IMR-90 (cell line): Measurements from ENCODE around the gene IMPG2. TPM values are rescaled to one million over a fixed set of nuclear protein-coding genes. Genes with fewer than 3 reads are reported as not detected.

Experiments
- ATAC-seq: fragments of 200-7000 bp; cut with Tn5 transposase; 2 replicates; pipeline ENCODE4 v1.9.1; 2020; ENCODE audit warnings: low read depth, mild to moderate bottlenecking, moderate library complexity
- BruUV-seq: library from RNA; stranded (reverse); fragments of 400-500 nt; replicated peaks from 2 replicates; lab custom pipeline; 2021; lab: Mats Ljungman, UMichigan
- CTCF ChIA-PET: fragments of 300-600 bp; formaldehyde crosslinking; extraction: SDS; loops from one replicate; lab custom pipeline; 2021; ENCODE audit warnings: antibody characterized with exemption; lab: Yijun Ruan, JAX
- POLR2A ChIA-PET: fragments of 300-600 bp; sonication (Branson Sonifier 250); formaldehyde crosslinking; loops from one replicate; lab custom pipeline; 2022; ENCODE audit warnings: antibody characterized with exemption; ENCODE audit not compliant: unreplicated experiment; lab: Charles Lee
- DNase-seq: peaks from one replicate; pipeline ENCODE4 v3.0.0; 2013
- H2AFZ ChIP-seq: replicated peaks from 2 replicates; pipeline ENCODE3; 2013; ENCODE audit warnings: low read length, mild to moderate bottlenecking; ENCODE audit not compliant: poor library complexity
- H2AK5ac ChIP-seq: 2 replicates; pipeline ENCODE4 v1.6.1; 2013; ENCODE audit warnings: low read depth, low read length, inconsistent platforms
- H2AK9ac ChIP-seq: replicated peaks from 2 replicates; pipeline ENCODE3; 2013; ENCODE audit warnings: mild to moderate bottlenecking, low read depth, low read length, moderate library complexity; ENCODE audit not compliant: poor library complexity
- H2BK120ac ChIP-seq: 2 replicates; pipeline ENCODE4 v1.6.1; 2013; ENCODE audit warnings: low read depth, low read length, inconsistent platforms
- H2BK15ac ChIP-seq: 3 replicates; pipeline ENCODE4 v1.6.1; 2013; ENCODE audit warnings: low read depth, low read length, inconsistent platforms
- H2BK20ac ChIP-seq: 2 replicates; pipeline ENCODE4 v1.6.1; 2013; ENCODE audit warnings: low read depth, mild to moderate bottlenecking, inconsistent platforms, low read length, moderate library complexity
- H2BK5ac ChIP-seq: 2 replicates; pipeline ENCODE4 v1.6.1; 2013; ENCODE audit warnings: mild to moderate bottlenecking, low read depth, low read length, inconsistent platforms; ENCODE audit not compliant: poor library complexity, severe bottlenecking
- H3K14ac ChIP-seq: replicated peaks from 2 replicates; pipeline ENCODE4 v1.6.1; 2013; ENCODE audit warnings: low read depth, low read length, inconsistent platforms
- H3K18ac ChIP-seq: 2 replicates; pipeline ENCODE4 v1.6.1; 2013; ENCODE audit warnings: low read depth, low read length, control low read depth
- H3K23ac ChIP-seq: 2 replicates; pipeline ENCODE4 v1.6.1; 2013; ENCODE audit warnings: low read depth, low read length, inconsistent platforms
- H3K27ac ChIP-seq: 2 replicates; pipeline ENCODE4 v1.5.1; 2013; ENCODE audit warnings: mild to moderate bottlenecking, control low read depth, low read length; ENCODE audit not compliant: insufficient read depth
- H3K27me3 ChIP-seq: 2 replicates; pipeline ENCODE4 v1.6.1; 2013; ENCODE audit warnings: low read length; ENCODE audit not compliant: control insufficient read depth, insufficient read depth
- H3K36me3 ChIP-seq: 2 replicates; pipeline ENCODE4 v1.6.1; 2013; ENCODE audit warnings: low read length, mixed read lengths; ENCODE audit not compliant: control insufficient read depth, insufficient read depth
- H3K4ac ChIP-seq: 2 replicates; pipeline ENCODE4 v1.6.1; 2013; ENCODE audit warnings: low read depth, low read length, inconsistent platforms
- H3K4me1 ChIP-seq: 2 replicates; pipeline ENCODE4 v1.6.1; 2013; ENCODE audit warnings: low read length, mixed read lengths; ENCODE audit not compliant: control insufficient read depth, insufficient read depth
- H3K4me2 ChIP-seq: 2 replicates; pipeline ENCODE4 v1.6.1; 2013; ENCODE audit warnings: low read depth, mild to moderate bottlenecking, control low read depth, low read length, moderate library complexity
- H3K4me3 ChIP-seq: 2 replicates; pipeline ENCODE4 v1.5.1; 2013; ENCODE audit warnings: low read depth, mild to moderate bottlenecking, control low read depth, low read length, moderate library complexity; ENCODE audit not compliant: insufficient read depth
- H3K56ac ChIP-seq: 2 replicates; pipeline ENCODE4 v1.6.1; 2013; ENCODE audit warnings: low read length, inconsistent platforms; ENCODE audit not compliant: insufficient read depth; ENCODE audit errors: extremely low read depth
- H3K79me1 ChIP-seq, 2 experiments: 2 replicates each; pipeline ENCODE4 v1.6.1; 2013; ENCODE audit warnings: low read length in 2 of 2, inconsistent platforms in 1 of 2, low read depth in 1 of 2
- H3K9ac ChIP-seq: 2 replicates; pipeline ENCODE4 v1.6.1; 2013; ENCODE audit warnings: low read depth, low read length, control low read depth
- H3K9me1 ChIP-seq: 2 replicates; pipeline ENCODE4 v1.6.1; 2013; ENCODE audit warnings: low read length, inconsistent platforms; ENCODE audit not compliant: insufficient read depth
- H3K9me3 ChIP-seq: 2 replicates; pipeline ENCODE4 v1.6.1; 2013; ENCODE audit warnings: low read length; ENCODE audit not compliant: control insufficient read depth, insufficient read depth
- H4K20me1 ChIP-seq: 2 replicates; pipeline ENCODE4 v1.6.1; 2013; ENCODE audit warnings: low read length, inconsistent platforms; ENCODE audit not compliant: insufficient read depth
- H4K5ac ChIP-seq: 2 replicates; pipeline ENCODE4 v1.6.1; 2013; ENCODE audit warnings: mild to moderate bottlenecking, low read depth, low read length, control low read depth
- H4K8ac ChIP-seq, 2 experiments: 2 replicates each; pipeline ENCODE4 v1.6.1; 2013; ENCODE audit warnings: low read depth in 2 of 2, low read length in 2 of 2, control low read depth in 1 of 2, inconsistent platforms in 1 of 2
- H4K91ac ChIP-seq: 2 replicates; pipeline ENCODE4 v1.6.1; 2013; ENCODE audit warnings: low read depth, low read length, inconsistent platforms; ENCODE audit not compliant: insufficient read depth
- CHD1 ChIP-seq: IDR thresholded peaks from 2 replicates; pipeline ENCODE4 v1.6.1; 2012; ENCODE audit warnings: low read depth, low read length, improper control_type of control experiment
- MAZ ChIP-seq: IDR thresholded peaks from 2 replicates; pipeline ENCODE4 v1.6.1; 2012; ENCODE audit warnings: low read depth, mild to moderate bottlenecking, low read length, improper control_type of control experiment, moderate library complexity, borderline replicate concordance
- NFE2L2 ChIP-seq: fragments of 150-350 bp; IDR thresholded peaks from 2 replicates; pipeline ENCODE4 v1.6.1; 2016; ENCODE audit warnings: low read depth, mild to moderate bottlenecking, low read length
- POLR2A ChIP-seq: IDR thresholded peaks from 2 replicates; pipeline ENCODE4 v1.6.1; 2012; ENCODE audit warnings: mild to moderate bottlenecking, low read depth, low read length
- RFX5 ChIP-seq: IDR thresholded peaks from 2 replicates; pipeline ENCODE4 v1.8.0; 2012; ENCODE audit warnings: low read depth, mild to moderate bottlenecking, low read length, moderate library complexity
- SMC3 ChIP-seq: fragments of 150-350 bp; IDR thresholded peaks from 2 replicates; pipeline ENCODE4 v1.6.1; 2016; ENCODE audit warnings: low read depth, mild to moderate bottlenecking, antibody characterized with exemption, low read length, moderate library complexity
- USF2 ChIP-seq: fragments of 150-350 bp; IDR thresholded peaks from 2 replicates; pipeline ENCODE4 v1.6.1; 2017; ENCODE audit warnings: mild to moderate bottlenecking, antibody characterized with exemption, low read length, low read depth
- WGBS, 2 experiments: methylation state at CpG; one replicate each; pipeline versions ENCODE4 v1.1.5 to v1.1.7; 2013; ENCODE audit warnings: missing lambda C conversion rate in 2 of 2; ENCODE audit not compliant: insufficient read length in 1 of 2; ENCODE audit errors: extremely low coverage in 2 of 2; 5-methylcytosine and 5-hydroxymethylcytosine counted together
- dilution Hi-C: fragments of 300-500 bp; cut with HindIII; formaldehyde crosslinking; loops from one replicate; pipeline ENCODE4 v1.14.3; 2018; ENCODE audit warnings: low sequenced_read_pairs; ENCODE audit not compliant: unreplicated experiment
- in situ Hi-C: fragments of 300-500 bp; cut with MboI; formaldehyde crosslinking; loops from 3 replicates; pipeline ENCODE4 v1.14.3; 2019; ENCODE audit warnings: low sequenced_read_pairs, inconsistent platforms, mixed read lengths
- intact Hi-C: fragments of 100-400 bp; cut with micrococcal nuclease; formaldehyde crosslinking; loops from 2 replicates; pipeline ENCODE4 v1.10.0; 2022
- polyA plus RNA-seq, 3 experiments: library from polyadenylated mRNA; depleted of rRNA; stranded (reverse); fragments of >200 nt; gene quantifications; 2 replicates each; pipeline ENCODE4 v1.2.3, GENCODE V29; 2012; ENCODE audit warnings: low replicate concordance in 1 of 3
- total RNA-seq: library from RNA; depleted of rRNA; stranded (reverse); fragments of >200 nt; gene quantifications from 2 replicates; pipeline ENCODE4 v1.2.3, GENCODE V29; 2012

Gene IMPG2
- total and polyA plus RNA-seq, 2 of the 4 experiments (the other 2 are of a cell fraction) = 0.10 to 0.18 TPM

- H3K18ac ChIP-seq = no peak overlapping the region
- no peak for ATAC-seq
- no peaks in the 10 kb centered on the region for H3K9me1 ChIP-seq
- no peaks in the 10 kb centered on the region for H3K79me1 ChIP-seq
- no peak overlapping the region for H3K56ac ChIP-seq
- TF ChIP-seq RFX5 = no peak
- TF ChIP-seq CHD1 = no peak
- TF ChIP-seq POLR2A = no peak
- TF ChIP-seq MAZ = no peak
- no peak for TF ChIP-seq USF2
- TF ChIP-seq SMC3 = no peak
- TF ChIP-seq NFE2L2 = no peak
- H3K9me3 ChIP-seq = no peaks in the 10 kb centered on the region
- dilution Hi-C loops (no loop called here), in situ Hi-C loops (loop anchor here (10.0 kb wide), 1 partner anchor 466 kb away; no protein-coding TSS in a partner anchor), intact Hi-C loops (no loop called here)
- H2AK5ac ChIP-seq = no peak overlapping the region
- no peak overlapping the region for H4K5ac ChIP-seq
- no peaks in the 10 kb centered on the region for H3K36me3 ChIP-seq
- no peak overlapping the region for H2AK9ac ChIP-seq
- H3K27ac ChIP-seq = no peak overlapping the region
- ChIA-PET POLR2A (no interaction called here), CTCF (no interaction called here)
- no peak overlapping the region for H3K4me2 ChIP-seq
- BruUV-seq = no TSS peak
- WGBS, 2 experiments = no CpG with 5 or more reads among the region's 3 CpGs
- H3K4ac ChIP-seq = no peak overlapping the region
- H3K4me1 ChIP-seq = no peaks in the 10 kb centered on the region; the same call in 1 of the 2 replicates
- 0 out of 2 replicates have a peak, but pooled peaks cover 2% of the 10 kb centered on the region for H3K27me3 ChIP-seq
- no peak overlapping the region for H2AFZ ChIP-seq
- H2BK15ac ChIP-seq = no peak overlapping the region
- no peak overlapping the region for H2BK5ac ChIP-seq
- H4K8ac ChIP-seq = no peak overlapping the region
- H3K14ac ChIP-seq = no peak overlapping the region
- H2BK20ac ChIP-seq = no peak overlapping the region
- no peaks in the 10 kb centered on the region for H4K20me1 ChIP-seq
- H3K9ac ChIP-seq = no peak overlapping the region
- no peak overlapping the region for H3K23ac ChIP-seq
- no peak overlapping the region for H3K4me3 ChIP-seq
- no peak for DNase-seq
- H4K91ac ChIP-seq = no peak overlapping the region
- H2BK120ac ChIP-seq = no peak overlapping the region
Measured at GRCh38 chr3:101200461-101200860, 119.9 kb downstream of the IMPG2 start.
